Colonic mucosa (tissue), 4 donors: ENCODE data around the gene SSH3. TPM values are rescaled to one million over a fixed set of nuclear protein-coding genes. Genes with fewer than 3 reads are reported as not detected.

Experiments
- DNase-seq: peaks from one replicate; pipeline ENCODE4 v3.0.0-alpha.2; 2020
- H3K27ac ChIP-seq: fragments of 200-600 bp; one replicate; pipeline ENCODE4 v1.8.0; 2021
- H3K27me3 ChIP-seq: fragments of 200-600 bp; one replicate; pipeline ENCODE4 v1.8.0; 2021
- H3K36me3 ChIP-seq: fragments of 200-600 bp; one replicate; pipeline ENCODE4 v1.8.0; 2021
- H3K4me1 ChIP-seq: fragments of 200-600 bp; one replicate; pipeline ENCODE4 v1.8.0; 2021; ENCODE audit warnings: mild to moderate bottlenecking
- H3K4me3 ChIP-seq: fragments of 200-600 bp; one replicate; pipeline ENCODE4 v1.8.0; 2021
- H3K9ac ChIP-seq, 2 donors: one replicate each; pipeline ENCODE4 v1.7.0; 2013; ENCODE audit warnings: control low read depth in 2 of 2, low read depth in 2 of 2, low read length in 2 of 2
- H3K9me3 ChIP-seq: fragments of 200-600 bp; one replicate; pipeline ENCODE4 v1.8.0; 2021
- intact Hi-C: fragments of 100-400 bp; cut with DNase I; formaldehyde crosslinking; loops from one replicate; pipeline ENCODE4 v1.14.1; 2022
- total RNA-seq, 2 donors: library from RNA; stranded (reverse); fragmentation: NEBNext Ultra II Directional in 1 of 2; extraction: Animal tissue kit (Norgen Biotek cat#: 25700) in 1 of 2; gene quantifications; one replicate each; pipeline ENCODE4 v1.2.1, GENCODE V29; 2021
- TF ChIP-seq, protein P1 (sequence below): fragments of 200-600 bp; IDR thresholded peaks from one replicate; pipeline ENCODE4 v1.8.0; 2022; ENCODE audit warnings: antibody characterized with exemption, mild to moderate bottlenecking
- donor health status: healthy.
- donor health status: DM: no; HTN: no; CAD: no.
- donor health status: DM: no; HTN: no; CAD: no.

Gene SSH3
- total RNA-seq, 2 donors from 2014 or later: 69.7 to 81.7 TPM

DNA sequence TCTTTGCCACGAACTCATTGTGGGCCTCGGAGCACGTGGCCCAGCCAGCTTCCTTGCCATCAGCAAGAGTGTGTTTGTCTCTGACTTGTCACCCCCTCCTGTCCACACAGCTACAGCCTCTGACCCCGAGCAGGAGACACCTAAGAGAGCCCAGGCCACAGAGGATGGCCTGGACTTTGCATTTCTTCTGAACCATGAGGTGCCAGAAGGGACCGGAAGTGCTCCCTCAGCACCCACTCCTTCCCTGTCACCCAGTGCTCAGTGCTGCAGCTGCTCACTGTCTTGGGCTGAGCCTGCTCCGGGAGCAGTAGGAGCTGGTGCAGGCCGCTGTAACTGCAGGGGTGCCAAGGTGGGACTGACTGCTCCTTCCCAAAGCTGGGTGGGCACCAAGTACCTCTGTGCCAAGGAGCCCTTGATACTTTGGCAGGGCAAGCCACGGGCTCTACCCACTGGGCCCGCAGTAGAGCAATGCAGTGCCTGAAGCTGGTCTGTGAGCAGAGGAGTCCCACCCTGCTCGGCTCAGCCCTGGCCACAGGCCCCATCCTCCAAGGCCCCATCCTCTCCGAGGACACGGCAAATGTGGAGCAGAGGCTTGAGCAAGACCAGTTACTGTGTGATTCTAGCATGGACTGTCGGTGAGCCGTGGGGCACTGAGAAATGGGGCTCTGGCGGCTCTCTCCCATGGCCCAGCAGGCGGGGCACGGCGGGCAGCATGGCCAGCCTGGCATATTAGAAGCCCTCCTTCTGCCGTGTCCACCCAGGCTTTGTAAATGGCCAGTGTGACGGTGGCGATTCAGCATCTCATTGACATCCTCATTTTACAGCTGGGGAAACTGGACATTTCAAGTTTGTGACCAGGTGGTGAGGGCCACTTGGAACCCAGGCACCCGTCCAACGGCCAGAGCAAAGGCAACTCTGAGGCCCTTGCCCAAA, 30.7 kb upstream of the SSH3 start:
- Histone ChIP-seq H3K9me3 (no peaks in the 10 kb centered on the region), H3K4me3 (no peak overlapping the region), H3K36me3 (peaks cover 4% of the 10 kb centered on the region), H3K27me3 (no peaks in the 10 kb centered on the region), H3K9ac (peak overlapping the region; percentile 40 to 95), H3K4me1 (peaks cover 57% of the 10 kb centered on the region), H3K27ac (peak overlapping the region; percentile 84)
- intact Hi-C loops: no loop called here
- TF ChIP-seq, protein P1, sequence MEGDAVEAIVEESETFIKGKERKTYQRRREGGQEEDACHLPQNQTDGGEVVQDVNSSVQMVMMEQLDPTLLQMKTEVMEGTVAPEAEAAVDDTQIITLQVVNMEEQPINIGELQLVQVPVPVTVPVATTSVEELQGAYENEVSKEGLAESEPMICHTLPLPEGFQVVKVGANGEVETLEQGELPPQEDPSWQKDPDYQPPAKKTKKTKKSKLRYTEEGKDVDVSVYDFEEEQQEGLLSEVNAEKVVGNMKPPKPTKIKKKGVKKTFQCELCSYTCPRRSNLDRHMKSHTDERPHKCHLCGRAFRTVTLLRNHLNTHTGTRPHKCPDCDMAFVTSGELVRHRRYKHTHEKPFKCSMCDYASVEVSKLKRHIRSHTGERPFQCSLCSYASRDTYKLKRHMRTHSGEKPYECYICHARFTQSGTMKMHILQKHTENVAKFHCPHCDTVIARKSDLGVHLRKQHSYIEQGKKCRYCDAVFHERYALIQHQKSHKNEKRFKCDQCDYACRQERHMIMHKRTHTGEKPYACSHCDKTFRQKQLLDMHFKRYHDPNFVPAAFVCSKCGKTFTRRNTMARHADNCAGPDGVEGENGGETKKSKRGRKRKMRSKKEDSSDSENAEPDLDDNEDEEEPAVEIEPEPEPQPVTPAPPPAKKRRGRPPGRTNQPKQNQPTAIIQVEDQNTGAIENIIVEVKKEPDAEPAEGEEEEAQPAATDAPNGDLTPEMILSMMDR: no peak
- DNase-seq: no peak

DNA sequence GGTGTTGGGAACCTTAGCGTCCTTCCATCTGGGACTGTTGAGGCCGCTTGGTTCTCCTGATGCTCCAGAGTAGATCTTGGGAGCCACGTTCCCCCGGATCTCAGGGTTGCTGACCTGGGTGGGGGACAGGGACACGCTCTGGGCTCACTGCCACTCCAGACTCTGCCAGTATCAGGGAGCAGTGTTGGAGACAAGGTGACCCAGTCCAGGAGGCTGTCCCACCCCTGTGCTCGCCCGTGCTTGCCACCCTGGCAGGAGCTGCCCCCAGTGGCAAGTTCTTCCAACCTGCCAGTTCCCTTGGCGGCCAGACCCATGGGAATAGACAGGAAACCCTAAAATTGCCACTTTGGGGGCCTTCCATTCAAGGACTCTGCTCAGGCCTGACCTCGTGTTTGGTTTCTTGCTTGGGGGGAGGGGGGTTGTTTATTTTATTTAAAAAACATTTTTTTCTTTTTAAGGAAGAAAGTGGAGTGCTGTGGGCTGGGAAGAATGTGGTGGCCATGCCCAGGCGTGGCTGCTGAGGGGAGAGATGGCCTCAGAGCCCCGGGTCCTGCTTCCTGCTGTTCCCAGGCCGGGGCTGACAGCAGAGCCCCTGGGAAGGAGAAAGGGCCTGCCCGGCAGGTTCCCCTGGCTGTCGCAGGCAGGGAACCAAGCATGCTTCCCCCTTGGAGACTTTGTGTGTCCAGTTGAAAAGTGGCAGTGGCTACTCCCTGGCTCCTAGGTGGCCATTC, 29.9 kb upstream of the SSH3 start:
- TF ChIP-seq, protein P1: no peak
- H3K9ac ChIP-seq: peak overlapping the region in 1 of 2 donors; percentile 95
- no peak overlapping the region for H3K4me3 ChIP-seq
- no peaks in the 10 kb centered on the region for H3K27me3 ChIP-seq
- peaks cover 4% of the 10 kb centered on the region for H3K36me3 ChIP-seq
- intact Hi-C loops: no loop called here
- no peaks in the 10 kb centered on the region for H3K9me3 ChIP-seq
- peak overlapping the region; percentile 84 for H3K27ac ChIP-seq
- no peak for DNase-seq
- peaks cover 57% of the 10 kb centered on the region for H3K4me1 ChIP-seq

DNA sequence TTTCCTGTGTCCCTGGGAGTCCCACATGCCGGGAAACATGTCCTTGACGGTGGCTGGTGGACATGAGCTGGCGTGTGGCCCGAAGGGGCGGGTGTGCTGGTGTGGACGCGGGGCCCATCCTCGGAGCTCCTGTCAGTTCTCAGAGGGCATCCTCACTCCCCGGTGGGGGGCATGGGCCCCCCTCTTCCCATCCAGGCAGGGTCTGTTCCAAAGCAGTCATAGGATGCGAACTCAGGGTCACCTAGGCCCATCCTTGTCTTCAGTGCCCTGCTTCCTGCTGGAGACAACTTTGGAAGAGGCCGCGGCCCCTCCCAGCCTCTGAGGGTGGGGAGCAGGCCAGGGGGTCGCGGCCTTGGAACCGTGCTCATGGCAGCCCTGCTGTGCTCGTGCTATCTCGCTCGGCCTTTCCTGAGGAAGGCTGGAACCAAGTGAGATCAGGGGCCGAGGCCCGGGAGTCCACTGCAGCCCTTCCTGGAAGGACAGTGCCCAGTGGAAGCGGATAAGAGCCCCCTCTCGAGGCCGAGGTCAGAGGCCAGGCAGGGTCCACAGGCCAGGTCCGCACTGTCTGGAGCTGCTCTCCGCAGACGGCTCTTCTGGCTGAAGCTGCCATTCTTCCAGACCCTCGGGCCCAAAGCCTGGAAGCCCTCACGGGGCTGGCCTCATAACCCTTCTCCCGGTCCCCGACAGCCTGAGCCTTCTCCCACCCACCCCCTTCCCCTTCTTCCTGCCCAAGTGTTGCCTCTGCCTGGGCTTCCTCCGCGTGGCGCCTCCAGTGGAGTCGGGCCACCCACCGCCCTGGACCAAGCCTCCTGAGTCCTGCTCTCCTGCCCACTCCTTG, 28.3 kb upstream of the SSH3 start:
- intact Hi-C loops: no loop called here
- TF ChIP-seq, protein P1: no peak
- Histone ChIP-seq H3K4me1 (peaks cover 48% of the 10 kb centered on the region), H3K36me3 (peaks cover 15% of the 10 kb centered on the region), H3K4me3 (no peak overlapping the region), H3K27ac (peak overlapping the region; percentile 86), H3K27me3 (no peaks in the 10 kb centered on the region), H3K9ac (peak overlapping the region; percentile 16 to 94), H3K9me3 (no peaks in the 10 kb centered on the region)
- no peak for DNase-seq

DNA sequence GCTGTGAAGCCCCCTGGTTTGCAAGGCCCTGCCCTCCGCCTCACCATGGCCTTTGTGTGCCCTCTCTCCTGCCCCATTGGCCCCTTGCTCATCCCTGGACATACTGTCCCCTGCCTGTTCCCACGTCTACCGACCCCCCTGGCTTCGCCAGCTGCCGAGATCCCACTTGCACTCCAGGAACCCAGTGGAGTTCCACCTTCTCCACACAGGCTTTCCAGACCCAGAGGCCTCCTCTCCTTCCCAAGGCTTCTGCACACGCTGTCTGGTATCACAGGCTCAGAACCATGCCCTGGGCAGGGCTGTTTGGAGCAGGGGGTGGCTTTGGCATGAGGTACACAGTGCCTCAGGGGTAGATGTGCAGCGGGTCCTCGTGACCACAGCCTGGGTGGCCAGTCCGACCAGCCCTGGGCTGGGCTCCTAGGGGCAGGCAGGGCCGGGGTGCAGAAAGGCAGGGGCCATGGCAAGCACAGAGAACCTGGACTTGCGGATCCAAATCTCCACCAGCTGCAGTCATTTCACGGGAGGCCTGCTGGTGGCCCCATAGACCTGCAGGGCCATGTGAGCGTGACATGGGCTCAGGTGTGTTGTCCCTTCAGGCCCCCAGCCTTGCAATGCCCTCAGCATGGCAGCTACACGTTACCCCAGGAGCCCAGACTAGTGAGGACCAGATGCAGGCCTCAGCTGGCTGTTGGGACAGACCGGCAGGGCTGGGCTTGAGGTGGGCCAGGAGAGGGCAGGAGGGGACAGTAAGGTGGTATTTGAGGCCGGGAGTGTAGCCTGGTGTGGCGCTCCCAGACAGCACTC, 27.5 kb upstream of the SSH3 start:
- H3K9ac ChIP-seq: peak overlapping the region; percentile 29 to 94
- DNase-seq: no peak
- no peaks in the 10 kb centered on the region for H3K9me3 ChIP-seq
- intact Hi-C loops: no loop called here
- H3K36me3 ChIP-seq: peaks cover 21% of the 10 kb centered on the region
- peaks cover 40% of the 10 kb centered on the region for H3K4me1 ChIP-seq
- H3K27ac ChIP-seq: peak overlapping the region; percentile 86
- TF ChIP-seq, protein P1: no peak
- no peak overlapping the region for H3K4me3 ChIP-seq
- H3K27me3 ChIP-seq: no peaks in the 10 kb centered on the region
